HG03108 (cell line): ENCODE measurements around the gene TMED6.
"Not testable (repeated sequence)": the region's sequence is repeated elsewhere in the genome, so short reads cannot be mapped to it uniquely, and the experiment has no call there.

ENCODE experiments used
- ATAC-seq: cut with Tn5 transposase; IDR thresholded peaks from one replicate; pipeline ENCODE4 v1.9.1; 2021; ENCODE audit warnings: moderate library complexity; ENCODE audit not compliant: unreplicated experiment

TMED6 gene

GRCh38 chr16:69363281-69363717 is 11.7 kb upstream of the TMED6 start:
- no peak for ATAC-seq

- ATAC-seq: not testable (repeated sequence)
Observed at GRCh38 chr16:69360070-69360469, 8.5 kb upstream of the TMED6 start.

DNA sequence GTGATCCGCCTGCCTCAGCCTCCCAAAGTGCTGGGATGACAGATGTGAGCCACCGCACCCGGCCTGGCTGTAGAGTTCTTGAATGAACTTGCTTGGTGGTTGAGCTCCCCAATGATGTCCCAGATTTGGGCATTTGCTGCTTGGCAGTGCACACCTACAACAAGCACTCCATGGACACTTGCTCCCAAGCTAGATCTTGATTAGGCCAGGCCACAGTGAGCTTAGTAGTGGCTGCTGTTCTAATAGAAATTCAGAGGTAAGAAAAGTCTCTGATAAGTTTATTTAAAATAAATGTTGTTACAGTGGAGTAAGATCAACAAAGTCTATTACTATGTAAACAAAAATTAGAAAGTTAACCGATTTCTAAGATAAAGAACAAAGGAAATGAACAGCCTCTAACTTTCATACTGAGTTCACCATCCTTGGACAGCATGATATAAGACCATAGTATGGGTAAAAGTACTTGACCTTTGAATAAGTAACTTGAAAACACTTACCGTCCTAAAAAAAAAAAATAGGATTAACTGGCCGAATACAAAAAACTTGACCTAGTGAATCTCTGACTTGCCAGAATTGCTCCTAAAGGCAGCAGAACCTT is 951 bp downstream of the TMED6 start:
- ATAC-seq: no peak

DNA sequence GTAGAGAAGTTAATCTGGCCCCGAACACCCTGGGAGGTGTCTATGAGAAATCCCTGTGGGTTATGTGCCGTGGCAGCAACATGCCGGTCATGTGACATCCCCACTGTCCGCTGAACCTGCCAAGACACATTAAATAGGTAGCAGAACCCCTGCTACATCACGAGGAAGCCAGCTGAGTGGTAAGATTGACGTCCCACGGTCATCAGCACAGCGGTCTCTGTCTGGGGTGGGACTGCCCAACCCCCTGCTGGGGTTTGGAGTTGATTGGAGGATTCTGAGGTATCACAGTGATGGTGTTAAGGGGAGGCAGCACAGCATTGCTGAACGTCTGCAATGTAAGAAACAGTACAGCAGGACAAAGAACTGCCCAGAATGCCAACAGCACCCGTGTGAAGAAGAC is 2.0 kb downstream of the TMED6 start:
- no peak for ATAC-seq

DNA sequence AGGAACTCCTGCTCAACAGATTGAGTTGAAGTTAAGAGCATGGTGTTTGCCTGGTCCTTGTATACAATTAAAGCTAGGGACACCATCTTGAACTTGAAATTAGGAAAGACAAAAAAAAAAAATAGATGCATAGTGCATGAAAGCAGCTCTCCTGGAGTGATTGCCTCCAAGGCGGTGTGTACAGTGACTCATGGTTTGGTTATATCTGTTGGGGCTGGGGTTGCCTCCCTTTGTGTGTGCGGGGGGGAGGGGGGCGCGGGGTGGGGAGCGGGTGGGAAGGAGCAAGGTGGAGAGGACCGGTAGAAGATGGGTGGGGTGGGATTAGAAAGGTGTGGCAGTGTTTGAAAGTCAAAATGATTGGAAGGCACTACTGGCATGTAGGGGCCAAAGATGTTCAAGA is 3.4 kb downstream of the TMED6 start:
- no peak for ATAC-seq

- ATAC-seq: no peak
Observed at GRCh38 chr16:69346683-69347082, 4.9 kb downstream of the TMED6 start.

- no peak for ATAC-seq
Observed at GRCh38 chr16:69345923-69346322, 5.7 kb downstream of the TMED6 start.

GRCh38 chr16:69344171-69344570 is 7.4 kb downstream of the TMED6 start:
- ATAC-seq: no peak

DNA sequence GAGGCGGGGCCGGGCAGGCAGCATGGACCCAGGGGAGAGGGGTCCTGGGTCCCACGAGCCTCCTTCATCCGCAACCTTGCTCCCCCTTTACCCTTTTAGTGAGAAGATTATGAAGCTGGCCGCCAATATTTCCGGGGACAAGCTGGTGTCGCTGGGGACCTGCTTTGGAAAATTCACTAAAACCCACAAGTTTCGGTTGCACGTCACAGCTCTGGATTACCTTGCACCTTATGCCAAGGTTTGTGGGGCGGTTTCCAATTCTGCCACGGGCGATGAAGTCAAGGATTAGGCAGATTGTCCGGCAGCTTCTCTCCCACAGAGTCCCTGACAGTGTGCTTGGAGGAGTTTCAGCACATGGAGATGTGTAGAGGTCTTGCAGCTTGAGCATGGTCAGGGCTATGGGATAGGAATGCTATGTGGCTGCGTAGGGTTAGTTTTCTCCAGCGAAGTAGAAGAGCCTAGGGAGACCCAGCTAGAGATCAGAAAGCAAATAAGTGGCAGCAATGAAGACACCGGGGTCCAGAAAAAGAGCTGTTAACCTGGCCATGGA is 11.4 kb downstream of the TMED6 start:
- no peak for ATAC-seq

- ATAC-seq: peak; percentile 82
Observed at GRCh38 chr16:69339289-69340094, 12.1 kb downstream of the TMED6 start, which contains the start of the genes COG8 and NIP7. Gene COG8, minus strand, starts transcription at chr16:69339564. Its CDS starts 12 bp downstream, at chr16:69339552. Gene NIP7, plus strand, starts transcription at chr16:69339772. Its CDS starts 58 bp downstream, at chr16:69339830.

GRCh38 chr16:69338557-69339288 is 12.9 kb downstream of the TMED6 start:
- no peak for ATAC-seq

GRCh38 chr16:69334696-69335095 is 16.9 kb downstream of the TMED6 start:
- ATAC-seq: no peak

DNA sequence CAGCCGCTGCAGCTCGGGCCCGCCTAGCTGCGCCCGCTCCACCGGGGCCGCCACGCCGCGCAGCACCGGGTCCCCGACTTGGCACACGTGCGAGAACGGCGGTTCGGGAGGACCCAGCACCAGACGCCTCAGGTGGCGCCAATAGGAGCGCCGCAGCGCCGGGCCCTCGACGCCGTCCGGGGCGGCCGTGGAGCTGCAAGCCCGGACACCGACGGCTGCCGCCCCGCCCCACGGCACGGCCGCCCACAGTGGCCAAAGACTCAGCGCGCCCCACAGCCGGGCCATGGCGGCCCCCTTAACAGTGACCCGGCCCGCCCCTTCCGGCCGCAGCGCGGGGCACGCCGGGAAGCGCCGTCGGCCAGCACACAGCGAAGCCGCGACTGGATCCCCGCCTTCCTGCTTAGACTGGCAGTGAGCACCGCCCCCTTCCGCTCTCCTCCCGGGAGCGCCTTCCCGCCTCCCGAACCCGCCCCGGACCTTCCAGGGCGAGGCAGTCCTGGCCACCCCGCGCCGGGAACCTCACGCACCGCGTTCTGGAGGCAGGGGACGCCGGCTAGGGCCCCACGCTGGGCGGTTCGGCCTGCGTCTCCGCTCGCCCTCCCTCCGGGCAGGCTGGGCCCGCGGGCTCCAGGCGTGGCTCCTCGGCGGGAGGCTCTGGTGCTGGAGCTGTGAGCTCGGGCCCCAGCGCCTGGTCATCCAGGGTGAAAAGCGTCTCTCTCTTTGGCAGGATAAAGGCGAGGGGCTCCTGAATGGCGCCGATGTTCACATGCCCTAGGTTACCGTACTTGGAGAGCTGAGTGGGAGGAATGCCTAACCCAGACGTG is 21.1 kb downstream of the TMED6 start, which contains the start of gene PDF:
PDF (minus strand) TSS at position 303 of the 824 bp plus-strand sequence; CDS start at position 285, 18 bp downstream.
- peak; percentile 91 for ATAC-seq

DNA sequence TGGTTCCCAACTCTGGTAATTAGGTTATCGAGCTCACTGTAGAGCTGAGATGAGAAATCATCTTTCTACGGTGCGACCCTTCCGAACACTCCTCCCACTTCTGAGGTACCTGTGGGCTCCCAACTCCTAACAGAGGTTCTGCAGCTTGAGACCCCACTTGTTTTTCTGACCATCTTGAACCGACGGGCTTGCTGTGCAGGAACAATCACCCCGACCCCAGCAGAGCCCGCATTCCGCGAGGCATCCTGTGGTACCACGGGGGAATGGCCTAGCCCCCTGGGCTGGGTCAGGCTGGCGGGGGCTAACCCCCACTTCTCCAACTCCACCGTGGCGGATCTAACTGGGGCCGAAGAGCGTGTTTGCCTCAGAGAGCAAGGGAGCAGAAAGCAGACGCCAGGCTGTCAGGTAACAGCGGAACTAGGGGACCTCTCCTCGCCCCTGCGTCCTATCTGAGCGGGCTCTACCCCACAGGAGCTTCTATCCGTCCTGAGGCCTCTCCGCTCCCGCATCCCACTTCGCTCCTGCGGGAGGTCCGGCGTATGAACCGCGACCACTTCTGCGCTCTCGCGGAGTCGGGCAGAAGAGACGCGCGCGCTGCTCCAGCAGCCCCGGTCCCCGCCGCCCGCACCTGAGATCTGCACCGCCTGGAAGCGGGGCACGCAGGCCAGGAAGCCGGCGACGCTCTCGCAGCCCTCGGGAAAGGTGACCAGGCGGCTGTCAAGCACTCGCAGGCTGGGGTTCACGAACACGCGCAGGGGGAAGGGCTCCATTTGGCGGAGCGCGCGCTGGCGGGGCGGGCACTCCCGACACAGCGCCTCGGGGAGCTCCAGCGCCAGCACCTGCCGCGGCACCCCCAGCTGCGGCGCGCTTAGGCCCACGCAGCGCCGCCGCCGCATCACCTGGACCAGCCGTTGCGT is 22.0 kb downstream of the TMED6 start:
- peak; percentile 4 for ATAC-seq

DNA sequence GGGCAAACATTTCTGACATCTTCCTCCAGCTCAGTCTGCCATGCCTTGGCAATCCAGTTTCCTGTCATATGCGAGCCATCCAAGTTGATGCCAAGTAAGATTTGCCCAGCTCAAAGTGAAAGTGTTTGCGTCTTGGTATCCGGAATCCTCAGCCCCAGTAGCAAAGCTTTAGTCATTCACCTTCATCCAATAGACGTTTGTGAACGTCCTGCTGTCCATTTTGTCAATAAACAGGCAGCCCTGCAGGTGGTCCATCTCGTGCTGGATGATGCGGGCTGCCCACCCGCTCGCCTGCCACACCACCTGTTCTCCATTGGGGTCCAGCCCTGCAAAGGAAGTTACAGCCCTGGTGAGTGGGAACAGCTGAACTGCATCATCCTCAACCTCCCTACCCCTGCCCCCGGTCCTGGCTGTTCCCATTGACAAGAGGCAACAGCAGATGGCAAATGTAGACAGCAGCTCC is 22.7 kb downstream of the TMED6 start:
- ATAC-seq: no peak

DNA sequence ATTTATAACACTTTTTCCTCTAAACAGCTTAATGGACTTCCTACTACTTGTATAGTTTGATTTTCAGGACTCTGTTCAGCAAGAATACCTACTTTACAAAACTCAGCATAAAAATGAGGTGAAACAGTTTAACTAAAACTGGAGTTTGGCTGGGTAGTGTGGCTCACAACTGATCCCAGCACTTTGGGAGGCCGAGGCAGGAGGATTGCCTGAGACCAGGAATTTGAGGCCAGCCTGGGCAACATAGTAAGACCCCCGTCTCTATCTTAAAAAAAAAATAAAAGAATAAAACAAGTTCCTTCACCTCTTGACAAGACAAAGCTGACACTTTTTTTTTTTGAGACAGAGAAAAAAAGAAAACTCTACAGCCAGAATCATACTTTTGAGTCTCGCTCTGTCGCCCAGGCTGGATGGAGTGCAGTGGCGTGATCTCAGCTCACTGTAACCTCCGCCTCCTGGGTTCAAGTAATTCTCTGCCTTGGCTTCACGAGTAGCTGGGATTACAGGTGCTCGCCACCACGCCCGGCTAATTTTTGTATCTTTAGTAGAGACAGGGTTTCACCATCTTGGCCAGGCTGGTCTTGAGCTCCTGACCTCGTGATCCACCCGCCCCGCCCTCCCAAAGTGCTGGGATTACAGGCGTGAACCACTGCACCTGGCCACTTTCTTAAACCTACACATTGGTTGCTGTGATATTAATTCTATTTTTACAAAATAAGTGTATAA is 23.8 kb downstream of the TMED6 start:
- no peak for ATAC-seq

DNA sequence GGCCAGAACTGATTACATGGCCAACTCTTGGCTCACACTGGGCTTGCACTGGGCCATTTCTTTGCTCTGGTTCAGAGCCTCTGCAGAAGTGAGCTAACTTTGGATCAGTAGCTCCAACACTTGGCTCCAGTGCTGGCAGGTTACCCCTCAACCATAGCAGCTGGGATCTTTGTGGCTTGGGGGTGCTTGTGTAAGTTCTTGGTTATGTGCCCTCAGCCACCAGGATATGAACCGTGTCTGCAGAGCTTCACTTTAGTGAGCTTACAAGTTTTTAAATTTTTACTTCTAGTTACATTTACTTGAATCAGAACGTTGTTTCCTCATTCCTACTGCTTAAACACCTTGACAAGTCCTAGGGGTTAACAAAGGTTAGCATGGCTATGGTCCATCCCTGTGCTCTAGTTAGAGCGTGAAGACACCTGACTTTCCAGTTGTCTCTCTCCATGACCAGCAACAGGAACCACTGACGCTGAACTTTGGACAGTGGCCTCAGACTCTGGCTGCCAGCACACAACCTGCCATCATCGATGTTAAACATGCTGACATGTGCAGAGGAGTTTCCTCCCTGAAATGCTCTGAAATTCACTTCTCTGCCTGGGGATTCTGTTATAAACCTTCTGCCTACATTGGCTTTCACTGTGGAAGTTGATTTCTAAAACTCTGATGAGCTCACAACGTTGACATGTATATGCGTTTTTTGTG is 25.3 kb downstream of the TMED6 start:
- no peak for ATAC-seq

- ATAC-seq: no peak
Observed at GRCh38 chr16:69325784-69326171, 25.8 kb downstream of the TMED6 start.
